HepG2 (cell line): ENCODE measurements around the gene HLA-B. TPM values are rescaled to one million over a fixed set of nuclear protein-coding genes. Genes with fewer than 3 reads are reported as not detected.

Experiments
- E2F2 ChIP-seq: sonication (generic); formaldehyde crosslinking; IDR thresholded peaks from 2 replicates; pipeline ENCODE4 v1.4.0; 2020; ENCODE audit warnings: missing genetic modification reagents, borderline replicate concordance
- EZH2 ChIP-seq: conservative IDR thresholded peaks from 2 replicates; pipeline ENCODE4 v1.6.1; 2012; ENCODE audit warnings: mild to moderate bottlenecking, low read depth, low read length, moderate library complexity
- FLYWCH1 ChIP-seq: sonication (generic); formaldehyde crosslinking; IDR thresholded peaks from 2 replicates; pipeline ENCODE4 v1.8.1; 2023; ENCODE audit warnings: mild to moderate bottlenecking, missing genetic modification reagents
- KDM2A ChIP-seq: sonication (generic); formaldehyde crosslinking; IDR thresholded peaks from 2 replicates; pipeline ENCODE4 v1.4.0; 2020; ENCODE audit warnings: low read depth, missing genetic modification reagents, borderline replicate concordance
- KLF12 ChIP-seq: sonication (generic); formaldehyde crosslinking; IDR thresholded peaks from 2 replicates; pipeline ENCODE4 v1.4.0; 2020; ENCODE audit warnings: missing genetic modification reagents, borderline replicate concordance
- KLF16 ChIP-seq, 2 experiments: sonication (generic) in 1 of 2; formaldehyde crosslinking in 1 of 2; IDR thresholded peaks; 2 replicates each; pipeline versions ENCODE4 v1.6.1 to v1.8.0; 2016 to 2023; ENCODE audit warnings: missing genetic modification reagents in 2 of 2, missing compliant biosample characterization in 1 of 2
- KMT2A ChIP-seq: sonication (generic); formaldehyde crosslinking; IDR thresholded peaks from 2 replicates; pipeline ENCODE4 v1.4.0; 2020; ENCODE audit warnings: missing genetic modification reagents
- TAF15 ChIP-seq: fragments of 200-400 bp; formaldehyde crosslinking; IDR thresholded peaks from one replicate; pipeline ENCODE4 v1.6.1; 2018; ENCODE audit warnings: mild to moderate bottlenecking, low read depth, low read length; ENCODE audit not compliant: poor library complexity, severe bottlenecking
- ZNF317 ChIP-seq: sonication (generic); formaldehyde crosslinking; IDR thresholded peaks from 2 replicates; pipeline ENCODE4 v1.5.0; 2020; ENCODE audit warnings: mild to moderate bottlenecking, missing genetic modification reagents
- ZNF329 ChIP-seq: sonication (generic); formaldehyde crosslinking; IDR thresholded peaks from 2 replicates; pipeline ENCODE4 v1.9.0; 2021; ENCODE audit warnings: low read depth, mild to moderate bottlenecking, missing genetic modification reagents
- ZNF350 ChIP-seq: sonication (generic); formaldehyde crosslinking; IDR thresholded peaks from 2 replicates; pipeline ENCODE4 v1.4.0; 2020; ENCODE audit warnings: mild to moderate bottlenecking, low read depth, missing genetic modification reagents, borderline replicate concordance
- ZNF678 ChIP-seq: sonication (generic); formaldehyde crosslinking; IDR thresholded peaks from 2 replicates; pipeline ENCODE4 v1.4.0; 2020; ENCODE audit warnings: mild to moderate bottlenecking, missing genetic modification reagents
- ZNF816 ChIP-seq: sonication (generic); formaldehyde crosslinking; IDR thresholded peaks from 2 replicates; pipeline ENCODE4 v1.8.0; 2022; ENCODE audit warnings: missing genetic modification reagents, mild to moderate bottlenecking, borderline replicate concordance
- ZSCAN21 ChIP-seq: sonication (generic); formaldehyde crosslinking; IDR thresholded peaks from 2 replicates; pipeline ENCODE4 v1.8.0; 2022; ENCODE audit warnings: mild to moderate bottlenecking, missing genetic modification reagents, moderate library complexity, borderline replicate concordance
- ZSCAN31 ChIP-seq: sonication (generic); formaldehyde crosslinking; IDR thresholded peaks from 2 replicates; pipeline ENCODE4 v1.5.0; 2020; ENCODE audit warnings: low read depth, mild to moderate bottlenecking, missing genetic modification reagents
- polyA plus RNA-seq, 8 experiments: library from polyadenylated mRNA; depleted of rRNA in 3 of 8; stranded (reverse) in 7 of 8; unstranded in 1 of 8; fragments of >200 nt; fragmentation: Illumina TruSeq in 4 of 8; extraction: Trizol in 4 of 8; gene quantifications; 2 replicates each; pipeline versions ENCODE4 v1.2.1 to v1.2.3, GENCODE V29; 2011 to 2016; ENCODE audit warnings: low read depth in 4 of 8, missing spikeins in 1 of 8, mixed read lengths in 1 of 8; ENCODE audit not compliant: insufficient read depth in 1 of 8
- total RNA-seq, 5 experiments: library from RNA; depleted of rRNA; stranded (reverse); fragments of >200 nt; fragmentation: Illumina TruSeq; extraction: Trizol; gene quantifications; 2 replicates each; pipeline ENCODE4 v1.2.3, GENCODE V29; 2016; ENCODE audit warnings: low read depth in 1 of 5
- TF ChIP-seq, protein P1 (sequence below): sonication (generic); formaldehyde crosslinking; IDR thresholded peaks from 2 replicates; pipeline ENCODE4 v1.5.0; 2020; ENCODE audit warnings: missing genetic modification reagents
- TF ChIP-seq, protein P2 (sequence below): sonication (generic); formaldehyde crosslinking; IDR thresholded peaks from 2 replicates; pipeline ENCODE4 v1.4.0; 2020; ENCODE audit warnings: missing genetic modification reagents, mild to moderate bottlenecking, borderline replicate concordance
- TF ChIP-seq, protein P3 (sequence below): sonication (generic); formaldehyde crosslinking; IDR thresholded peaks from 2 replicates; pipeline ENCODE4 v1.4.0; 2020; ENCODE audit warnings: missing genetic modification reagents

The HLA-B gene
- total and polyA plus RNA-seq, 2 of the 13 experiments (the other 11 are each of a cell fraction or from before 2014, with no cell fraction given) = 35.3 to 88.9 TPM

GRCh38 chr6:31403283-31404060, 46.5 kb upstream of the HLA-B start, which contains the start of gene MICA (continued):
- TF ChIP-seq ZNF350 (CRISPR knock-in tag) (peak; percentile 81; the same call in 1 of the 2 replicates), ZNF329 (CRISPR knock-in tag) (no peak; the same call in 1 of the 2 replicates), ZSCAN21 (CRISPR knock-in tag) (peak; percentile 66; the same call in 1 of the 2 replicates), KLF16 (CRISPR knock-in tag; IDR thresholded peaks at IDR 0.05) (peak in 1 of 2 experiments; percentile 90; a peak in 2 of 4 replicates), KMT2A (CRISPR knock-in tag) (peak; percentile 76; the same call in 1 of the 2 replicates), ZNF317 (CRISPR knock-in tag) (peak; percentile 59), FLYWCH1 (CRISPR knock-in tag) (peak; percentile 92; the same call in 1 of the 2 replicates), KDM2A (CRISPR knock-in tag) (peak; percentile 94), EZH2 (no peak), ZSCAN31 (CRISPR knock-in tag) (peak; percentile 64; the same call in 1 of the 2 replicates), ZNF816 (CRISPR knock-in tag) (no peak), KLF12 (CRISPR knock-in tag) (0 out of 2 replicates have a peak, but pooled peaks have one; percentile 43), E2F2 (CRISPR knock-in tag) (peak; percentile 20; the same call in 1 of the 2 replicates), TAF15 (no peak), ZNF678 (CRISPR knock-in tag) (peak; percentile 75; the same call in 1 of the 2 replicates)
- TF ChIP-seq, protein P1, sequence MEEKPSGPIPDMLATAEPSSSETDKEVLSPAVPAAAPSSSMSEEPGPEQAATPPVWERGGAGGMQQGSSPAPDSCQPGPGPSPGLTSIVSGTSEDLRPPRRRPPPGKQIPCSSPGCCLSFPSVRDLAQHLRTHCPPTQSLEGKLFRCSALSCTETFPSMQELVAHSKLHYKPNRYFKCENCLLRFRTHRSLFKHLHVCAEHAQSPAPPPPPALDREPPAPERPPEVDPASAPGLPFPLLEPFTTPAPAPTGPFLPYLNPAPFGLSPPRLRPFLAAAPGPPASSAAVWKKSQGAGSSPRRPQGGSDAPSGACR = 0 out of 2 replicates have a peak, but pooled peaks have one; percentile 89
- TF ChIP-seq, protein P2, sequence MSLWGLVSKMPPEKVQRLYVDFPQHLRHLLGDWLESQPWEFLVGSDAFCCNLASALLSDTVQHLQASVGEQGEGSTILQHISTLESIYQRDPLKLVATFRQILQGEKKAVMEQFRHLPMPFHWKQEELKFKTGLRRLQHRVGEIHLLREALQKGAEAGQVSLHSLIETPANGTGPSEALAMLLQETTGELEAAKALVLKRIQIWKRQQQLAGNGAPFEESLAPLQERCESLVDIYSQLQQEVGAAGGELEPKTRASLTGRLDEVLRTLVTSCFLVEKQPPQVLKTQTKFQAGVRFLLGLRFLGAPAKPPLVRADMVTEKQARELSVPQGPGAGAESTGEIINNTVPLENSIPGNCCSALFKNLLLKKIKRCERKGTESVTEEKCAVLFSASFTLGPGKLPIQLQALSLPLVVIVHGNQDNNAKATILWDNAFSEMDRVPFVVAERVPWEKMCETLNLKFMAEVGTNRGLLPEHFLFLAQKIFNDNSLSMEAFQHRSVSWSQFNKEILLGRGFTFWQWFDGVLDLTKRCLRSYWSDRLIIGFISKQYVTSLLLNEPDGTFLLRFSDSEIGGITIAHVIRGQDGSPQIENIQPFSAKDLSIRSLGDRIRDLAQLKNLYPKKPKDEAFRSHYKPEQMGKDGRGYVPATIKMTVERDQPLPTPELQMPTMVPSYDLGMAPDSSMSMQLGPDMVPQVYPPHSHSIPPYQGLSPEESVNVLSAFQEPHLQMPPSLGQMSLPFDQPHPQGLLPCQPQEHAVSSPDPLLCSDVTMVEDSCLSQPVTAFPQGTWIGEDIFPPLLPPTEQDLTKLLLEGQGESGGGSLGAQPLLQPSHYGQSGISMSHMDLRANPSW (CRISPR knock-in tag) = peak; percentile 84; the same call in 1 of the 2 replicates
- TF ChIP-seq, protein P3, sequence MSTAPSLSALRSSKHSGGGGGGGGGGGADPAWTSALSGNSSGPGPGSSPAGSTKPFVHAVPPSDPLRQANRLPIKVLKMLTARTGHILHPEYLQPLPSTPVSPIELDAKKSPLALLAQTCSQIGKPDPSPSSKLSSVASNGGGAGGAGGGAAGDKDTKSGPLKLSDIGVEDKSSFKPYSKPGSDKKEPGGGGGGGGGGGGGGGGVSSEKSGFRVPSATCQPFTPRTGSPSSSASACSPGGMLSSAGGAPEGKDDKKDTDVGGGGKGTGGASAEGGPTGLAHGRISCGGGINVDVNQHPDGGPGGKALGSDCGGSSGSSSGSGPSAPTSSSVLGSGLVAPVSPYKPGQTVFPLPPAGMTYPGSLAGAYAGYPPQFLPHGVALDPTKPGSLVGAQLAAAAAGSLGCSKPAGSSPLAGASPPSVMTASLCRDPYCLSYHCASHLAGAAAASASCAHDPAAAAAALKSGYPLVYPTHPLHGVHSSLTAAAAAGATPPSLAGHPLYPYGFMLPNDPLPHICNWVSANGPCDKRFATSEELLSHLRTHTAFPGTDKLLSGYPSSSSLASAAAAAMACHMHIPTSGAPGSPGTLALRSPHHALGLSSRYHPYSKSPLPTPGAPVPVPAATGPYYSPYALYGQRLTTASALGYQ = peak; percentile 80
